Measurements from ENCODE around the gene MIS18BP1.

DNA sequence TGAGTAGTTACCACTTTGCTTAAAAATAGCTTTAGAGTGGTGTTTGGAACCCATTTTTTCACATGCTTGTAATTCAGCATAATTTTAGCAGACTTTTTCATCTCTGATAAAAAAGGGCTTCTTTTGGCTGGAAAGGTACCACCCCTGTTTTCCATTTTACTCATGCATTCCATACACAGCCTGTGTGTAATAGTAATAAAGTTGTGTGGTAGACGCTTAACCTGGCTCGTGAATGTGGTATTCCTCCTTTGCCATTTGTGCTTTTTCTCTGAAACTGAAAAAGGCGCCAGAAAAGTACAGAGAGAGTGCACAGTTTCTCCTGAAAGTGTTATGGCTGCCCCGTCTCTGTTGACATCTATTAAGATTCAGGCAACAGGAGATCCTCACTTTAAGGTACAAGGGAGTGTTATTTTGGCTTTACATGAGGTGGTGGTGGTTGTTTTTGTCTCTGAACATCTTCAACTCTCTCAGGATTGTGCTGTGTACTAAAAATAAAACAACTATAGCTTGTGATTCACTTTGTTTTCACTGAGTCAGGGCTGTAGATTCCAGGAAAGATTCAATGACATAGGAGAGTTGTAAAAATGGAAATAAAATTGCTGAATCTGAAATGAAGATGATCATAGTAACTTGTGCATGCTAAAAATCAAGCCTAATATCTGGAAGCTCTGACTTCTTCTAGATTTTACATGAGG lies 45.6 kb upstream of the MIS18BP1 start:
- TF ChIP-seq, protein P1, sequence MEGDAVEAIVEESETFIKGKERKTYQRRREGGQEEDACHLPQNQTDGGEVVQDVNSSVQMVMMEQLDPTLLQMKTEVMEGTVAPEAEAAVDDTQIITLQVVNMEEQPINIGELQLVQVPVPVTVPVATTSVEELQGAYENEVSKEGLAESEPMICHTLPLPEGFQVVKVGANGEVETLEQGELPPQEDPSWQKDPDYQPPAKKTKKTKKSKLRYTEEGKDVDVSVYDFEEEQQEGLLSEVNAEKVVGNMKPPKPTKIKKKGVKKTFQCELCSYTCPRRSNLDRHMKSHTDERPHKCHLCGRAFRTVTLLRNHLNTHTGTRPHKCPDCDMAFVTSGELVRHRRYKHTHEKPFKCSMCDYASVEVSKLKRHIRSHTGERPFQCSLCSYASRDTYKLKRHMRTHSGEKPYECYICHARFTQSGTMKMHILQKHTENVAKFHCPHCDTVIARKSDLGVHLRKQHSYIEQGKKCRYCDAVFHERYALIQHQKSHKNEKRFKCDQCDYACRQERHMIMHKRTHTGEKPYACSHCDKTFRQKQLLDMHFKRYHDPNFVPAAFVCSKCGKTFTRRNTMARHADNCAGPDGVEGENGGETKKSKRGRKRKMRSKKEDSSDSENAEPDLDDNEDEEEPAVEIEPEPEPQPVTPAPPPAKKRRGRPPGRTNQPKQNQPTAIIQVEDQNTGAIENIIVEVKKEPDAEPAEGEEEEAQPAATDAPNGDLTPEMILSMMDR (conservative IDR thresholded peaks at IDR 0.05; ENCODE audit: low read depth, low read length): no peak
- TF ChIP-seq POLR2A (IDR thresholded peaks at IDR 0.05; ENCODE audit: low read depth, low read length) (no peak), MAZ (IDR thresholded peaks at IDR 0.05; ENCODE audit: borderline replicate concordance, low read depth, low read length) (no peak), BHLHE40 (IDR thresholded peaks at IDR 0.05; ENCODE audit: low read depth, low read length) (no peak), MXI1 (IDR thresholded peaks at IDR 0.05; ENCODE audit: borderline replicate concordance, low read depth, low read length) (no peak), CHD1 (IDR thresholded peaks at IDR 0.05; ENCODE audit: low read depth, low read length) (no peak)
- TF ChIP-seq, protein P2, sequence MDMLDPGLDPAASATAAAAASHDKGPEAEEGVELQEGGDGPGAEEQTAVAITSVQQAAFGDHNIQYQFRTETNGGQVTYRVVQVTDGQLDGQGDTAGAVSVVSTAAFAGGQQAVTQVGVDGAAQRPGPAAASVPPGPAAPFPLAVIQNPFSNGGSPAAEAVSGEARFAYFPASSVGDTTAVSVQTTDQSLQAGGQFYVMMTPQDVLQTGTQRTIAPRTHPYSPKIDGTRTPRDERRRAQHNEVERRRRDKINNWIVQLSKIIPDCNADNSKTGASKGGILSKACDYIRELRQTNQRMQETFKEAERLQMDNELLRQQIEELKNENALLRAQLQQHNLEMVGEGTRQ (IDR thresholded peaks at IDR 0.05; ENCODE audit: low read depth, low read length): no peak
- TF ChIP-seq, protein P3, sequence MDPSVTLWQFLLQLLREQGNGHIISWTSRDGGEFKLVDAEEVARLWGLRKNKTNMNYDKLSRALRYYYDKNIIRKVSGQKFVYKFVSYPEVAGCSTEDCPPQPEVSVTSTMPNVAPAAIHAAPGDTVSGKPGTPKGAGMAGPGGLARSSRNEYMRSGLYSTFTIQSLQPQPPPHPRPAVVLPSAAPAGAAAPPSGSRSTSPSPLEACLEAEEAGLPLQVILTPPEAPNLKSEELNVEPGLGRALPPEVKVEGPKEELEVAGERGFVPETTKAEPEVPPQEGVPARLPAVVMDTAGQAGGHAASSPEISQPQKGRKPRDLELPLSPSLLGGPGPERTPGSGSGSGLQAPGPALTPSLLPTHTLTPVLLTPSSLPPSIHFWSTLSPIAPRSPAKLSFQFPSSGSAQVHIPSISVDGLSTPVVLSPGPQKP (IDR thresholded peaks at IDR 0.05; ENCODE audit: borderline replicate concordance, low read depth, low read length): no peak
